HG02981 (cell line): Measurements from ENCODE around the gene DEAF1.

Experiments
- ATAC-seq: cut with Tn5 transposase; IDR thresholded peaks from one replicate; pipeline ENCODE4 v1.9.1; 2021; ENCODE audit warnings: mild to moderate bottlenecking, moderate library complexity; ENCODE audit not compliant: unreplicated experiment

DEAF1 gene

GRCh38 chr11:722346-722811 lies 27.4 kb upstream of the DEAF1 start:
- no peak for ATAC-seq

GRCh38 chr11:721741-722345 lies 26.8 kb upstream of the DEAF1 start:
- no peak for ATAC-seq

GRCh38 chr11:721247-721740 lies 26.3 kb upstream of the DEAF1 start:
- ATAC-seq, result no peak

GRCh38 chr11:720642-721246 lies 25.7 kb upstream of the DEAF1 start:
- ATAC-seq, result no peak

- ATAC-seq, result no peak
These were observed 25.1 kb upstream of the DEAF1 start for GRCh38 chr11:720017-720641.

- ATAC-seq, result no peak
These were observed 24.4 kb upstream of the DEAF1 start for GRCh38 chr11:719214-720016.

- ATAC-seq, result no peak
These were observed 19.4 kb upstream of the DEAF1 start for GRCh38 chr11:714436-714835.

GRCh38 chr11:709109-709997 lies 14.3 kb upstream of the DEAF1 start:
- no peak for ATAC-seq

- ATAC-seq, result no peak
These were observed 13.5 kb upstream of the DEAF1 start for GRCh38 chr11:708511-708910.

- no peak for ATAC-seq
These were observed 12.9 kb upstream of the DEAF1 start for GRCh38 chr11:707817-708420.

- no peak for ATAC-seq
These were observed 12.2 kb upstream of the DEAF1 start for GRCh38 chr11:706957-707816.

GRCh38 chr11:706439-706956 lies 11.5 kb upstream of the DEAF1 start:
- no peak for ATAC-seq

GRCh38 chr11:705646-706438 lies 10.8 kb upstream of the DEAF1 start, which contains the start of gene EPS8L2:
EPS8L2 (plus strand) TSS chr11:706231; CDS start chr11:709408, 3,177 bp downstream.
- no peak for ATAC-seq

- no peak for ATAC-seq
These were observed 10.0 kb upstream of the DEAF1 start for GRCh38 chr11:704781-705645.

GRCh38 chr11:704228-704674 lies 9.2 kb upstream of the DEAF1 start:
- ATAC-seq, result no peak

GRCh38 chr11:703506-703905 lies 8.5 kb upstream of the DEAF1 start:
- ATAC-seq, result no peak
